Lung (tissue), 12 donors: ENCODE data around the gene UNC45A. TPM values are rescaled to one million over a fixed set of nuclear protein-coding genes. Genes with fewer than 3 reads are reported as not detected.

Experiments used
- ATAC-seq: fragments of 200-7000 bp; cut with Tn5 transposase; one replicate; pipeline ENCODE4 v1.9.1; 2020; ENCODE audit warnings: moderate number of reproducible peaks; ENCODE audit not compliant: insufficient read depth, low FRiP score
- DNase-seq, 3 donors: peaks; one replicate each; pipeline ENCODE4 v3.0.0-alpha.2; 2013 to 2017
- H3K27ac ChIP-seq, 2 donors: one replicate each; pipeline ENCODE4 v1.5.1; 2013; ENCODE audit warnings: mild to moderate bottlenecking in 2 of 2, moderate library complexity in 2 of 2, control low read depth in 1 of 2, inconsistent platforms in 1 of 2, low read depth in 1 of 2, low read length in 1 of 2
- H3K27me3 ChIP-seq, 3 donors: one replicate each; pipeline ENCODE4 v1.5.1; 2013; ENCODE audit warnings: low read length in 2 of 3; ENCODE audit not compliant: control insufficient read depth in 3 of 3, insufficient read depth in 3 of 3
- H3K36me3 ChIP-seq, 4 donors: one replicate each; pipeline ENCODE4 v1.5.1; 2013; ENCODE audit warnings: low read length in 4 of 4, mild to moderate bottlenecking in 1 of 4, moderate library complexity in 1 of 4; ENCODE audit not compliant: control insufficient read depth in 4 of 4, insufficient read depth in 4 of 4
- H3K4me1 ChIP-seq, 5 donors: one replicate each; pipeline ENCODE4 v1.5.1; 2013; ENCODE audit warnings: low read length in 5 of 5, mild to moderate bottlenecking in 2 of 5, moderate library complexity in 1 of 5; ENCODE audit not compliant: control insufficient read depth in 5 of 5, insufficient read depth in 5 of 5
- H3K4me3 ChIP-seq: one replicate; pipeline ENCODE4 v1.5.1; 2013; ENCODE audit warnings: mild to moderate bottlenecking, control low read depth, moderate library complexity
- H3K9ac ChIP-seq, 2 donors: one replicate each; pipeline ENCODE4 v1.5.1; 2013; ENCODE audit warnings: low read length in 2 of 2, control low read depth in 1 of 2; ENCODE audit not compliant: insufficient read depth in 1 of 2
- H3K9me3 ChIP-seq, 4 donors: one replicate each; pipeline ENCODE4 v1.5.1; 2013; ENCODE audit warnings: low read length in 3 of 4, mild to moderate bottlenecking in 1 of 4, moderate library complexity in 1 of 4; ENCODE audit not compliant: control insufficient read depth in 4 of 4, insufficient read depth in 3 of 4
- WGBS, 2 donors: extraction: QIAGEN DNeasy Blood & Tissue Kit; methylation state at CpG; one replicate each; pipeline ENCODE4 v1.1.7; 2013; 5-methylcytosine and 5-hydroxymethylcytosine counted together
- polyA plus RNA-seq, 2 donors: library from polyadenylated mRNA; stranded (reverse); fragments of 200-250 nt; gene quantifications; one replicate each; pipeline ENCODE4 v1.2.1, GENCODE V29; 2013
- total RNA-seq, 2 donors: library from RNA; depleted of rRNA in 1 of 2; stranded (reverse); fragments of >200 nt in 1 of 2; gene quantifications; one replicate each; pipeline ENCODE4 v1.2.1, GENCODE V29; 2014 to 2021
- TF ChIP-seq, protein P1 (sequence below): IDR thresholded peaks from 2 replicates; pipeline ENCODE4 v1.5.1; 2012; ENCODE audit warnings: mild to moderate bottlenecking; ENCODE audit errors: control extremely low read depth, extremely low read depth
- donor health status: control.
- donor health status: control.
- donor health status: Bipolar disorder and iron deficiency.
- donor health status: healthy.
- donor health status: DM: yes; HTN: yes; CAD: no.

The UNC45A gene
- total and polyA plus RNA-seq, 4 donors: 34.4 to 59.6 (median 53.3) TPM

DNA sequence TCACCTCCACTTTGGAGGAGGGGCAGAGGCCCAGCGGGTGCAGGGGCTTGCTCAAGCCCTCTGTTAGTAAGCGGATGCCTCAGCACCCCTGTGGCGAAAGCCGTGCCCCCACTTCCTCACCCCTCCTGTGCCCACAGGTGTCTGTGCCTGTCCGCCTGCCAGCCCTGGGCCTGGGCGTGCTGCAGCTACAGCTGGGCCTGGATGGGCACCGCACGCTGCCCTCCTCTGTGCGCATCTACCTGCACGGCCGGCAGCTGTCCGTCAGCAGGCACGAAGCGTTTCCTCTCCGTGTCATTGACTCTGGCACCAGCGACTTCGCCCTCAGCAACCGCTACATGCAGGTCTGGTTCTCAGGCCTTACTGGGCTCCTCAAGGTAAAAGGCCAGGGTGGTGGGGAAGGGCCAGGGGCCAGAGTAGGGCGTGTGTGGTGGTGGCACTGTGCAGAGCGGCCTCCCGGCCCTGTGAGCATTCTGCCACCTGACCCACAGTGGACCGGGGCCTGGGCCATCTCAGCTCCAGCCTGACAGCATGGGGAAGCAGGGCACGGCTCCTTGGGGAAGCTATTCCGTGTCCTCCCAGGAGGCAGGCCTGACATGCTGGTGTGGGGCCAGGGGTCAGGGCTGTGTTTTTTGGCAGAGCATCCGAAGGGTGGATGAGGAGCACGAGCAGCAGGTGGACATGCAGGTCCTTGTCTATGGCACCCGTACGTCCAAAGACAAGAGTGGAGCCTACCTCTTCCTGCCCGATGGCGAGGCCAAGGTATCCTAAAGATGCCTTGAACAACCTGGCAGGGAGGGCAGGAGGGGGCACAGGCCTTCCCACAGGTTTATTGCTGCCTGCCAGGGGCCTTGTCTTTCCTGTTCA, 22.9 kb upstream of the UNC45A start:
- Histone ChIP-seq H3K9ac (no peak overlapping the region), H3K4me1 (no peaks in the 10 kb centered on the region)
- DNase-seq: no peak

DNA sequence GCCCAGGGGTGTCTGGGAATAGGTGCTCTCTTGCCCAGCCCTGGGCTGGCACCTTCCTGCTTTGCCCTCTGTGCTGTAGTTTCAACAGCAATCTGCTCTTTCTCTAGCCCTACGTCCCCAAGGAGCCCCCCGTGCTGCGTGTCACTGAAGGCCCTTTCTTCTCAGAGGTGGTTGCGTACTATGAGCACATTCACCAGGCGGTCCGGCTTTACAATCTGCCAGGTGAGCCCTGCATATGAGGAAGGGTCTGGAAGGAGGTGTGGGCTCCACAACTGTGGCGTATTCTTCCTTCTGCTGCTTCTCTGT, 22.4 kb upstream of the UNC45A start:
- H3K36me3 ChIP-seq: peaks cover 18 to 79% (median 38%) of the 10 kb centered on the region in 4 donors
- TF ChIP-seq, protein P1, sequence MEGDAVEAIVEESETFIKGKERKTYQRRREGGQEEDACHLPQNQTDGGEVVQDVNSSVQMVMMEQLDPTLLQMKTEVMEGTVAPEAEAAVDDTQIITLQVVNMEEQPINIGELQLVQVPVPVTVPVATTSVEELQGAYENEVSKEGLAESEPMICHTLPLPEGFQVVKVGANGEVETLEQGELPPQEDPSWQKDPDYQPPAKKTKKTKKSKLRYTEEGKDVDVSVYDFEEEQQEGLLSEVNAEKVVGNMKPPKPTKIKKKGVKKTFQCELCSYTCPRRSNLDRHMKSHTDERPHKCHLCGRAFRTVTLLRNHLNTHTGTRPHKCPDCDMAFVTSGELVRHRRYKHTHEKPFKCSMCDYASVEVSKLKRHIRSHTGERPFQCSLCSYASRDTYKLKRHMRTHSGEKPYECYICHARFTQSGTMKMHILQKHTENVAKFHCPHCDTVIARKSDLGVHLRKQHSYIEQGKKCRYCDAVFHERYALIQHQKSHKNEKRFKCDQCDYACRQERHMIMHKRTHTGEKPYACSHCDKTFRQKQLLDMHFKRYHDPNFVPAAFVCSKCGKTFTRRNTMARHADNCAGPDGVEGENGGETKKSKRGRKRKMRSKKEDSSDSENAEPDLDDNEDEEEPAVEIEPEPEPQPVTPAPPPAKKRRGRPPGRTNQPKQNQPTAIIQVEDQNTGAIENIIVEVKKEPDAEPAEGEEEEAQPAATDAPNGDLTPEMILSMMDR: no peak
- H3K27me3 ChIP-seq: no peaks in the 10 kb centered on the region
- H3K4me3 ChIP-seq: no peak overlapping the region
- H3K9me3 ChIP-seq: no peaks in the 10 kb centered on the region
- DNase-seq: no peak
- no peak overlapping the region for H3K27ac ChIP-seq
- 95 to 97% methylated on average over 7 of the region's 7 CpGs for WGBS, 2 donors
- H3K9ac ChIP-seq: no peak overlapping the region
- H3K4me1 ChIP-seq: no peaks in the 10 kb centered on the region
- no peak for ATAC-seq

More for the DNA sequence above, 22.9 kb upstream of the UNC45A start:
- TF ChIP-seq, protein P1: no peak
- no peaks in the 10 kb centered on the region for H3K9me3 ChIP-seq
- no peak for ATAC-seq
- 89 to 94% methylated on average over 28 to 30 of the region's 30 CpGs for WGBS, 2 donors
- peaks cover 19 to 78% (median 38%) of the 10 kb centered on the region in 4 donors for H3K36me3 ChIP-seq
- no peaks in the 10 kb centered on the region for H3K27me3 ChIP-seq
- H3K4me3 ChIP-seq: no peak overlapping the region
- no peak overlapping the region for H3K27ac ChIP-seq

DNA sequence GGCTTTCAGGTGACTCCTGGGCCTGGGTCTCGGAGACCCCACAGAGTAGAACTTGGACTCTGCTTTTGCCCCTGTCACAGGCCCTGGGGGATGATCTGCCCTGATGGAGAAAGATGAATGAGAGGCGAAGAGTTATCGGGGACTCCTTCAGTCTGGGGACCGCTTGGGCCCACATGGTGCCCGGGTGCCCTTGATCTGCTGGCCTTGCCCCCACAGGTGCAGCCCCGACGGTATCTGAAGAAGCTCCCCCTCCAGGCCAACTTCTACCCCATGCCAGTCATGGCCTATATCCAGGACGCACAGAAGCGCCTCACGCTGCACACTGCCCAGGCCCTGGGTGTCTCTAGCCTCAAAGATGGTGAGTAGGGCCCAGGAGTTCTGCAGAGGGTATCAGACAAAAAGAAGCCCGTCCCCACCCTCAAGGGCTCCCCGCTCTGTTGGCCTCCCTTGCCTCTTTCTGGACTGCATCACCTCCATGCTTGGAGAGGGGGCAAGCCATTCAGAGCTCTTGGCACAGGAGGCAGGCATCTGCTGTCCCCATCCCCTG, 21.6 kb upstream of the UNC45A start:
- Histone ChIP-seq H3K4me3 (no peak overlapping the region), H3K9ac (no peak overlapping the region), H3K9me3 (no peaks in the 10 kb centered on the region), H3K27ac (no peak overlapping the region), H3K36me3 (peaks cover 22 to 86% (median 42%) of the 10 kb centered on the region in 4 donors), H3K27me3 (no peaks in the 10 kb centered on the region), H3K4me1 (no peaks in the 10 kb centered on the region)
- 95 to 97% methylated on average over 12 of the region's 12 CpGs for WGBS, 2 donors
- TF ChIP-seq, protein P1: no peak
- no peak for ATAC-seq
- no peak for DNase-seq
